GM12892 (cell line): ENCODE measurements around the gene TRIM54. TPM values are rescaled to one million over a fixed set of nuclear protein-coding genes. Genes with fewer than 3 reads are reported as not detected.

ENCODE experiments used
- DNase-seq: peaks from one replicate; pipeline ENCODE4 v3.0.0; 2011; ENCODE audit not compliant: insufficient read length
- FAIRE-seq: peaks from 2 replicates; lab custom pipeline; 2011; peaks lifted over from hg19 to GRCh38; lab: Jason Lieb, UNC
- POLR2A ChIP-seq: IDR thresholded peaks from 2 replicates; pipeline ENCODE4 v1.6.1; 2011; ENCODE audit warnings: low read depth, low read length, control low read depth
- POLR2AphosphoS5 ChIP-seq: IDR thresholded peaks from 2 replicates; pipeline ENCODE4 v1.6.1; 2011; ENCODE audit warnings: low read depth, low read length, control low read depth
- TAF1 ChIP-seq: IDR thresholded peaks from 2 replicates; pipeline ENCODE4 v1.6.1; 2011; ENCODE audit warnings: low read depth, mild to moderate bottlenecking, control low read depth, low read length, borderline replicate concordance
- polyA plus RNA-seq: library from polyadenylated mRNA; unstranded; fragments of >200 nt; gene quantifications from one replicate; pipeline ENCODE4 v1.2.1, GENCODE V29; 2012; ENCODE audit warnings: missing spikeins, inconsistent platforms; ENCODE audit not compliant: missing spikeins

The TRIM54 gene
- polyA plus RNA-seq: not detected

- no peak for FAIRE-seq
- TF ChIP-seq TAF1: no peak
- TF ChIP-seq POLR2AphosphoS5: no peak
- no peak for TF ChIP-seq POLR2A
- no peak for DNase-seq
Observed at GRCh38 chr2:27281855-27282559, at the start of gene TRIM54. Gene TRIM54, plus strand, starts transcription at chr2:27282429. Its CDS starts 303 bp downstream, at chr2:27282732.

GRCh38 chr2:27233341-27233740 is 48.9 kb upstream of the TRIM54 start:
- TF ChIP-seq TAF1 (no peak), POLR2AphosphoS5 (no peak), POLR2A (no peak)
- no peak for FAIRE-seq
- DNase-seq: no peak

- no peak for DNase-seq
- TF ChIP-seq TAF1 (no peak), POLR2AphosphoS5 (no peak), POLR2A (no peak)
- no peak for FAIRE-seq
Observed at GRCh38 chr2:27236136-27236535, 46.1 kb upstream of the TRIM54 start.

GRCh38 chr2:27236626-27237025 is 45.6 kb upstream of the TRIM54 start:
- DNase-seq (no peak), FAIRE-seq (no peak)
- no peak for TF ChIP-seq POLR2AphosphoS5
- TF ChIP-seq TAF1: no peak
- TF ChIP-seq POLR2A: no peak

- FAIRE-seq: no peak
- no peak for DNase-seq
- TF ChIP-seq POLR2A: no peak
- no peak for TF ChIP-seq POLR2AphosphoS5
- TF ChIP-seq TAF1: no peak
Observed at GRCh38 chr2:27237341-27237945, 44.8 kb upstream of the TRIM54 start.

GRCh38 chr2:27238976-27239375 is 43.3 kb upstream of the TRIM54 start:
- FAIRE-seq (no peak), DNase-seq (no peak)
- TF ChIP-seq TAF1 (no peak), POLR2AphosphoS5 (no peak), POLR2A (no peak)

- TF ChIP-seq POLR2AphosphoS5: no peak
- DNase-seq (no peak), FAIRE-seq (no peak)
Observed at GRCh38 chr2:27240406-27240805, 41.8 kb upstream of the TRIM54 start.

GRCh38 chr2:27241761-27242613 is 40.2 kb upstream of the TRIM54 start:
- FAIRE-seq (no peak), DNase-seq (no peak)
- no peak for TF ChIP-seq TAF1
- no peak for TF ChIP-seq POLR2AphosphoS5
- TF ChIP-seq POLR2A: no peak

GRCh38 chr2:27242614-27242951 is 39.6 kb upstream of the TRIM54 start:
- DNase-seq: no peak
- no peak for TF ChIP-seq POLR2A
- TF ChIP-seq POLR2AphosphoS5: no peak
- TF ChIP-seq TAF1: no peak
- no peak for FAIRE-seq

- no peak for FAIRE-seq
- TF ChIP-seq TAF1: no peak
- no peak for TF ChIP-seq POLR2AphosphoS5
- TF ChIP-seq POLR2A: no peak
- no peak for DNase-seq
Observed at GRCh38 chr2:27243391-27244130, 38.7 kb upstream of the TRIM54 start.

- TF ChIP-seq POLR2A: no peak
- no peak for TF ChIP-seq TAF1
- TF ChIP-seq POLR2AphosphoS5: no peak
- no peak for DNase-seq
- no peak for FAIRE-seq
Observed at GRCh38 chr2:27245116-27245515, 37.1 kb upstream of the TRIM54 start.

- TF ChIP-seq POLR2A (no peak), POLR2AphosphoS5 (no peak), TAF1 (no peak)
Observed at GRCh38 chr2:27245626-27246025, 36.6 kb upstream of the TRIM54 start.

More at GRCh38 chr2:27245626-27246025, 36.6 kb upstream of the TRIM54 start:
- no peak for DNase-seq
- FAIRE-seq: no peak
